ENCODE measurements around the gene OR6J1.

GRCh38 chr14:22646570-22647254, 2.6 kb upstream of the OR6J1 start:
- TF ChIP-seq POLR2A (IDR thresholded peaks at IDR 0.05) (no peak), CTCF (IDR thresholded peaks at IDR 0.05) (no peak)
